ENCODE results near the gene DNAI4.

Gene DNAI4

GRCh38 chr1:66773227-66773626 lies 151.4 kb downstream of the DNAI4 start:
- TF ChIP-seq GABPA (IDR thresholded peaks at IDR 0.05; ENCODE audit: low read depth), result no peak
- no peak for TF ChIP-seq CTCF (IDR thresholded peaks at IDR 0.05; ENCODE audit: insufficient read depth, low read length)
- TF ChIP-seq SPI1 (IDR thresholded peaks at IDR 0.05; ENCODE audit: borderline replicate concordance, low read depth), result no peak
- no peaks in the 10 kb centered on the region for H3K27me3 ChIP-seq (ENCODE audit: insufficient read depth, poor library complexity, severe bottlenecking)

GRCh38 chr1:66770694-66771093 lies 154.0 kb downstream of the DNAI4 start:
- no peak for DNase-seq (ENCODE audit: low read depth in 1 of 2, low spot score in 1 of 2)
- no peak for TF ChIP-seq GABPA (IDR thresholded peaks at IDR 0.05; ENCODE audit: low read depth)
- TF ChIP-seq SPI1 (IDR thresholded peaks at IDR 0.05; ENCODE audit: borderline replicate concordance, low read depth), result no peak

More at GRCh38 chr1:66773227-66773626, 151.4 kb downstream of the DNAI4 start:
- H3K4me3 ChIP-seq (replicated peaks; ENCODE audit: insufficient read depth, low read length), result no peak overlapping the region
- no peak overlapping the region for H3K27ac ChIP-seq (replicated peaks)
- no peak for DNase-seq (ENCODE audit: low read depth in 1 of 2, low spot score in 1 of 2)

GRCh38 chr1:66770240-66770639 lies 154.4 kb downstream of the DNAI4 start:
- Histone ChIP-seq H3K27me3 (ENCODE audit: insufficient read depth, poor library complexity, severe bottlenecking) (no peaks in the 10 kb centered on the region), H3K27ac (replicated peaks) (no peak overlapping the region), H3K4me3 (replicated peaks; ENCODE audit: insufficient read depth, low read length) (no peak overlapping the region)
- no peak for TF ChIP-seq POLR2AphosphoS5 (IDR thresholded peaks at IDR 0.05; ENCODE audit: low read depth)
- no peak for DNase-seq (ENCODE audit: low read depth in 1 of 2, low spot score in 1 of 2)

More at GRCh38 chr1:66770694-66771093, 154.0 kb downstream of the DNAI4 start:
- Histone ChIP-seq H3K27me3 (ENCODE audit: insufficient read depth, poor library complexity, severe bottlenecking) (no peaks in the 10 kb centered on the region), H3K4me3 (replicated peaks; ENCODE audit: insufficient read depth, low read length) (no peak overlapping the region), H3K27ac (replicated peaks) (no peak overlapping the region)

- H3K27me3 ChIP-seq (ENCODE audit: insufficient read depth, poor library complexity, severe bottlenecking), result no peaks in the 10 kb centered on the region
- TF ChIP-seq GABPA (IDR thresholded peaks at IDR 0.05; ENCODE audit: low read depth) (no peak), REST (IDR thresholded peaks at IDR 0.05; ENCODE audit: insufficient replicate concordance, low read depth) (no peak), CTCF (IDR thresholded peaks at IDR 0.05; ENCODE audit: insufficient read depth, low read length) (no peak), SPI1 (IDR thresholded peaks at IDR 0.05; ENCODE audit: borderline replicate concordance, low read depth) (no peak), POLR2AphosphoS5 (IDR thresholded peaks at IDR 0.05; ENCODE audit: low read depth) (no peak)
- no peak overlapping the region for H3K4me3 ChIP-seq (replicated peaks; ENCODE audit: insufficient read depth, low read length)
- H3K27ac ChIP-seq (replicated peaks), result no peak overlapping the region
- DNase-seq (ENCODE audit: low read depth in 1 of 2, low spot score in 1 of 2), result no peak
Measured at GRCh38 chr1:66769512-66770229, 155.0 kb downstream of the DNAI4 start.

- TF ChIP-seq REST (IDR thresholded peaks at IDR 0.05; ENCODE audit: insufficient replicate concordance, low read depth), result no peak
- no peak for TF ChIP-seq GABPA (IDR thresholded peaks at IDR 0.05; ENCODE audit: low read depth)
- TF ChIP-seq POLR2AphosphoS5 (IDR thresholded peaks at IDR 0.05; ENCODE audit: low read depth), result no peak
- TF ChIP-seq SPI1 (IDR thresholded peaks at IDR 0.05; ENCODE audit: borderline replicate concordance, low read depth), result no peak
- no peak for TF ChIP-seq CTCF (IDR thresholded peaks at IDR 0.05; ENCODE audit: insufficient read depth, low read length)
- no peak overlapping the region for H3K27ac ChIP-seq (replicated peaks)
- DNase-seq (ENCODE audit: low read depth in 1 of 2, low spot score in 1 of 2), result no peak
- no peaks in the 10 kb centered on the region for H3K27me3 ChIP-seq (ENCODE audit: insufficient read depth, poor library complexity, severe bottlenecking)
- H3K4me3 ChIP-seq (replicated peaks; ENCODE audit: insufficient read depth, low read length), result no peak overlapping the region
Measured at GRCh38 chr1:66768965-66769364, 155.7 kb downstream of the DNAI4 start.
